GM12878 (cell line): ENCODE data around the gene MYO1D. TPM values are rescaled to one million over a fixed set of nuclear protein-coding genes. Genes with fewer than 3 reads are reported as not detected.
A peak's percentile ranks its signal among the peaks of the same experiment; 100 is the strongest.

Experiments used
- CBFB ChIP-seq: IDR thresholded peaks from 2 replicates; pipeline ENCODE4 v1.6.1; 2016; ENCODE audit warnings: antibody characterized with exemption, low read depth
- CBX3 ChIP-seq: fragments of 200-600 bp; sonication (generic); IDR thresholded peaks from 2 replicates; pipeline ENCODE4 v1.6.1; 2016; ENCODE audit warnings: low read depth, borderline replicate concordance
- CHD2 ChIP-seq: IDR thresholded peaks from 2 replicates; pipeline ENCODE4 v1.6.1; 2011; ENCODE audit warnings: low read depth, low read length, improper control_type of control experiment, borderline replicate concordance
- EGR1 ChIP-seq, 2 experiments: IDR thresholded peaks; 1 replicate in 1 of 2; 2 replicates in 1 of 2; pipeline ENCODE4 v1.6.1; 2011 to 2012; ENCODE audit warnings: low read depth in 2 of 2, low read length in 2 of 2, borderline replicate concordance in 1 of 2, mild to moderate bottlenecking in 1 of 2, moderate library complexity in 1 of 2
- EZH2 ChIP-seq: IDR thresholded peaks from 2 replicates; pipeline ENCODE4 v1.6.1; 2012; ENCODE audit warnings: low read depth, mild to moderate bottlenecking, control low read depth, inconsistent platforms, low read length, borderline replicate concordance; ENCODE audit not compliant: control insufficient read depth
- HDGF ChIP-seq: fragments of 450-650 bp; IDR thresholded peaks from 2 replicates; pipeline ENCODE4 v1.6.1; 2016; ENCODE audit warnings: antibody characterized with exemption
- IRF4 ChIP-seq: IDR thresholded peaks from 2 replicates; pipeline ENCODE4 v1.6.1; 2011; ENCODE audit warnings: low read depth, low read length
- PAX5 ChIP-seq: IDR thresholded peaks from 2 replicates; pipeline ENCODE4 v1.6.1; 2011; ENCODE audit warnings: low read depth, low read length, borderline replicate concordance
- PML ChIP-seq: IDR thresholded peaks from 2 replicates; pipeline ENCODE4 v1.6.1; 2012; ENCODE audit warnings: low read length, inconsistent platforms
- POLR2AphosphoS2 ChIP-seq: IDR thresholded peaks from 2 replicates; pipeline ENCODE4 v1.6.1; 2011; ENCODE audit warnings: low read depth, mild to moderate bottlenecking, low read length, improper control_type of control experiment, moderate library complexity
- SP1 ChIP-seq: IDR thresholded peaks from one replicate; pipeline ENCODE4 v1.6.1; 2011; ENCODE audit warnings: low read depth, low read length
- TAF1 ChIP-seq: IDR thresholded peaks from 2 replicates; pipeline ENCODE4 v1.6.1; 2011; ENCODE audit warnings: mild to moderate bottlenecking, low read depth, low read length, borderline replicate concordance
- ZNF24 ChIP-seq: fragments of 450-650 bp; IDR thresholded peaks from 2 replicates; pipeline ENCODE4 v1.6.1; 2017; ENCODE audit warnings: antibody characterized with exemption, mild to moderate bottlenecking
- ZNF274 ChIP-seq: IDR thresholded peaks from one replicate; pipeline ENCODE4 v1.8.0; 2011; ENCODE audit not compliant: insufficient read length, insufficient read depth
- polyA plus RNA-seq, 11 experiments: library from polyadenylated mRNA; depleted of rRNA in 4 of 11; unstranded in 6 of 11; stranded (reverse) in 5 of 11; fragments of >200 nt; fragmentation: Nextera tagmentation in 4 of 11; fragmentation: Illumina TruSeq in 1 of 11; extraction: Ambion mirVana in 4 of 11; extraction: Trizol in 1 of 11; gene quantifications; 1 replicate in 1 of 11; 2 replicates in 10 of 11; pipeline versions ENCODE4 v1.2.1 to v1.2.3, GENCODE V29; 2011 to 2016; ENCODE audit warnings: inconsistent platforms in 2 of 11, missing spikeins in 2 of 11, low read depth in 1 of 11
- total RNA-seq, 4 experiments: library from RNA; depleted of rRNA in 3 of 4; stranded (reverse); fragments of >200 nt in 3 of 4; fragmentation: Illumina TruSeq in 1 of 4; extraction: Trizol in 1 of 4; gene quantifications; 2 replicates each; pipeline versions ENCODE4 v1.2.1 to v1.2.3, GENCODE V29; 2013 to 2021
- TF ChIP-seq, protein P1 (sequence below): fragments of 450-650 bp; IDR thresholded peaks from 2 replicates; pipeline ENCODE4 v1.6.1; 2016; ENCODE audit warnings: mild to moderate bottlenecking, moderate library complexity, borderline replicate concordance
- TF ChIP-seq, protein P2 (sequence below): IDR thresholded peaks from 2 replicates; pipeline ENCODE4 v1.6.1; 2011; ENCODE audit warnings: mild to moderate bottlenecking, low read depth, low read length, moderate library complexity; ENCODE audit not compliant: insufficient replicate concordance
- TF ChIP-seq, protein P3 (sequence below): fragments of 450-650 bp; IDR thresholded peaks from 2 replicates; pipeline ENCODE4 v1.6.1; 2017; ENCODE audit warnings: mild to moderate bottlenecking, moderate library complexity
- TF ChIP-seq, protein P4 (sequence below), 3 experiments: IDR thresholded peaks in 2 of 3; conservative IDR thresholded peaks in 1 of 3; 2 replicates each; pipeline ENCODE4 v1.5.1; 2011; ENCODE audit warnings: low read depth in 3 of 3, low read length in 3 of 3, mild to moderate bottlenecking in 3 of 3, control low read depth in 2 of 3, moderate library complexity in 2 of 3, inconsistent platforms in 1 of 3, mixed read lengths in 1 of 3; ENCODE audit not compliant: control insufficient read depth in 2 of 3, insufficient read depth in 1 of 3; ENCODE audit errors: extremely low read depth in 1 of 3

Gene MYO1D
- total and polyA plus RNA-seq, 10 of the 15 experiments (the other 5 are each of a cell fraction or from before 2014, with no cell fraction given), result 1.8 to 37.7 (median 25.4) TPM

DNA sequence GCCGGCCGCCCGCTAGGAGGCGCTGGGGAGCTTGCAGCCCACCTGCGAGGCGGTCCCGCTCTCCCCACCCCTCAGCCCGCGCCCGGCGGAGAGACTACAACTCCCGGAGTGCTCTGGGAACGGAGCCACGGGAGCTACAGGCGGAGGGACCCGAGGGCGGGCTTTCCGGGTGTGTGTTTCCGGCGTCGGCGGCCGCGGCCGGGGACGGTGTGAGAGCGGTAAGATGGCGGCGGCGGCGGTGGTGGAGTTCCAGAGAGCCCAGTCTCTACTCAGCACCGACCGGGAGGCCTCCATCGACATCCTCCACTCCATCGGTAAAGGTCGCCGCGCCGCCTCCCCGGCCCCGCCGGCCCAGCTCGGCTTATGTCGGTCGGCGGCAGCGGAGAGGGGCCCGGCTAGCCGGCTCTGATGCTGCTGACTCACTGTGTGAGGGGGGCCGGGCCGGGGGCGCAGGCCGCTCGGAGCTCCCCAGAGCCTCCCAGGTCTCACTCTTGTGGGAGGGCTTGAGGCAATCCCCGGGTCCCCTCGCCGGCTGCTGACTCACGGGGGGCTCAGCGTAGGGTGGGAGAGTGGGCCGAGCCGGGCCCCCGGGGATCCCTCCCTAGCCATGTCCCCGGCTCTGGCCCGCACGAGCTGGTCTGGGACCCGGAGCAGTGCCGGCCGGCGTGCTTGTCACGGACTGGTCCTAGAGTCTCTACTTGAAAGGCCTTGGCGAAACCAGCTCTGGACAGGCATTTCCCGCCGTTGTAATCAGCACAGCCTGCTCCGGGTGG lies 432.4 kb downstream of the MYO1D start, which contains the start of gene PSMD11 (continued):
- TF ChIP-seq, protein P1, sequence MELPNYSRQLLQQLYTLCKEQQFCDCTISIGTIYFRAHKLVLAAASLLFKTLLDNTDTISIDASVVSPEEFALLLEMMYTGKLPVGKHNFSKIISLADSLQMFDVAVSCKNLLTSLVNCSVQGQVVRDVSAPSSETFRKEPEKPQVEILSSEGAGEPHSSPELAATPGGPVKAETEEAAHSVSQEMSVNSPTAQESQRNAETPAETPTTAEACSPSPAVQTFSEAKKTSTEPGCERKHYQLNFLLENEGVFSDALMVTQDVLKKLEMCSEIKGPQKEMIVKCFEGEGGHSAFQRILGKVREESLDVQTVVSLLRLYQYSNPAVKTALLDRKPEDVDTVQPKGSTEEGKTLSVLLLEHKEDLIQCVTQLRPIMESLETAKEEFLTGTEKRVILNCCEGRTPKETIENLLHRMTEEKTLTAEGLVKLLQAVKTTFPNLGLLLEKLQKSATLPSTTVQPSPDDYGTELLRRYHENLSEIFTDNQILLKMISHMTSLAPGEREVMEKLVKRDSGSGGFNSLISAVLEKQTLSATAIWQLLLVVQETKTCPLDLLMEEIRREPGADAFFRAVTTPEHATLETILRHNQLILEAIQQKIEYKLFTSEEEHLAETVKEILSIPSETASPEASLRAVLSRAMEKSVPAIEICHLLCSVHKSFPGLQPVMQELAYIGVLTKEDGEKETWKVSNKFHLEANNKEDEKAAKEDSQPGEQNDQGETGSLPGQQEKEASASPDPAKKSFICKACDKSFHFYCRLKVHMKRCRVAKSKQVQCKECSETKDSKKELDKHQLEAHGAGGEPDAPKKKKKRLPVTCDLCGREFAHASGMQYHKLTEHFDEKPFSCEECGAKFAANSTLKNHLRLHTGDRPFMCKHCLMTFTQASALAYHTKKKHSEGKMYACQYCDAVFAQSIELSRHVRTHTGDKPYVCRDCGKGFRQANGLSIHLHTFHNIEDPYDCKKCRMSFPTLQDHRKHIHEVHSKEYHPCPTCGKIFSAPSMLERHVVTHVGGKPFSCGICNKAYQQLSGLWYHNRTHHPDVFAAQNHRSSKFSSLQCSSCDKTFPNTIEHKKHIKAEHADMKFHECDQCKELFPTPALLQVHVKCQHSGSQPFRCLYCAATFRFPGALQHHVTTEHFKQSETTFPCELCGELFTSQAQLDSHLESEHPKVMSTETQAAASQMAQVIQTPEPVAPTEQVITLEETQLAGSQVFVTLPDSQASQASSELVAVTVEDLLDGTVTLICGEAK, result peak; percentile 98
- TF ChIP-seq TAF1, result peak; percentile 92
- TF ChIP-seq HDGF, result 0 out of 2 replicates have a peak, but pooled peaks have one; percentile 30
- TF ChIP-seq, protein P2, sequence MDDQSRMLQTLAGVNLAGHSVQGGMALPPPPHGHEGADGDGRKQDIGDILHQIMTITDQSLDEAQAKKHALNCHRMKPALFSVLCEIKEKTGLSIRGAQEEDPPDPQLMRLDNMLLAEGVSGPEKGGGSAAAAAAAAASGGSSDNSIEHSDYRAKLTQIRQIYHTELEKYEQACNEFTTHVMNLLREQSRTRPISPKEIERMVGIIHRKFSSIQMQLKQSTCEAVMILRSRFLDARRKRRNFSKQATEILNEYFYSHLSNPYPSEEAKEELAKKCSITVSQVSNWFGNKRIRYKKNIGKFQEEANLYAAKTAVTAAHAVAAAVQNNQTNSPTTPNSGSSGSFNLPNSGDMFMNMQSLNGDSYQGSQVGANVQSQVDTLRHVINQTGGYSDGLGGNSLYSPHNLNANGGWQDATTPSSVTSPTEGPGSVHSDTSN, result no peak
- no peak for TF ChIP-seq PML
- TF ChIP-seq, protein P3, sequence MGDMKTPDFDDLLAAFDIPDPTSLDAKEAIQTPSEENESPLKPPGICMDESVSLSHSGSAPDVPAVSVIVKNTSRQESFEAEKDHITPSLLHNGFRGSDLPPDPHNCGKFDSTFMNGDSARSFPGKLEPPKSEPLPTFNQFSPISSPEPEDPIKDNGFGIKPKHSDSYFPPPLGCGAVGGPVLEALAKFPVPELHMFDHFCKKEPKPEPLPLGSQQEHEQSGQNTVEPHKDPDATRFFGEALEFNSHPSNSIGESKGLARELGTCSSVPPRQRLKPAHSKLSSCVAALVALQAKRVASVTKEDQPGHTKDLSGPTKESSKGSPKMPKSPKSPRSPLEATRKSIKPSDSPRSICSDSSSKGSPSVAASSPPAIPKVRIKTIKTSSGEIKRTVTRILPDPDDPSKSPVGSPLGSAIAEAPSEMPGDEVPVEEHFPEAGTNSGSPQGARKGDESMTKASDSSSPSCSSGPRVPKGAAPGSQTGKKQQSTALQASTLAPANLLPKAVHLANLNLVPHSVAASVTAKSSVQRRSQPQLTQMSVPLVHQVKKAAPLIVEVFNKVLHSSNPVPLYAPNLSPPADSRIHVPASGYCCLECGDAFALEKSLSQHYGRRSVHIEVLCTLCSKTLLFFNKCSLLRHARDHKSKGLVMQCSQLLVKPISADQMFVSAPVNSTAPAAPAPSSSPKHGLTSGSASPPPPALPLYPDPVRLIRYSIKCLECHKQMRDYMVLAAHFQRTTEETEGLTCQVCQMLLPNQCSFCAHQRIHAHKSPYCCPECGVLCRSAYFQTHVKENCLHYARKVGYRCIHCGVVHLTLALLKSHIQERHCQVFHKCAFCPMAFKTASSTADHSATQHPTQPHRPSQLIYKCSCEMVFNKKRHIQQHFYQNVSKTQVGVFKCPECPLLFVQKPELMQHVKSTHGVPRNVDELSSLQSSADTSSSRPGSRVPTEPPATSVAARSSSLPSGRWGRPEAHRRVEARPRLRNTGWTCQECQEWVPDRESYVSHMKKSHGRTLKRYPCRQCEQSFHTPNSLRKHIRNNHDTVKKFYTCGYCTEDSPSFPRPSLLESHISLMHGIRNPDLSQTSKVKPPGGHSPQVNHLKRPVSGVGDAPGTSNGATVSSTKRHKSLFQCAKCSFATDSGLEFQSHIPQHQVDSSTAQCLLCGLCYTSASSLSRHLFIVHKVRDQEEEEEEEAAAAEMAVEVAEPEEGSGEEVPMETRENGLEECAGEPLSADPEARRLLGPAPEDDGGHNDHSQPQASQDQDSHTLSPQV, result 0 out of 2 replicates have a peak, but pooled peaks have one; percentile 66
- peak; percentile 42 to 55; a peak in 2 of 3 replicates for TF ChIP-seq EGR1 (IDR thresholded peaks at IDR 0.05; ENCODE audit: borderline replicate concordance in 1 of 2, low read depth in 2 of 2, low read length in 2 of 2)
- no peak for TF ChIP-seq IRF4
- TF ChIP-seq, protein P4, sequence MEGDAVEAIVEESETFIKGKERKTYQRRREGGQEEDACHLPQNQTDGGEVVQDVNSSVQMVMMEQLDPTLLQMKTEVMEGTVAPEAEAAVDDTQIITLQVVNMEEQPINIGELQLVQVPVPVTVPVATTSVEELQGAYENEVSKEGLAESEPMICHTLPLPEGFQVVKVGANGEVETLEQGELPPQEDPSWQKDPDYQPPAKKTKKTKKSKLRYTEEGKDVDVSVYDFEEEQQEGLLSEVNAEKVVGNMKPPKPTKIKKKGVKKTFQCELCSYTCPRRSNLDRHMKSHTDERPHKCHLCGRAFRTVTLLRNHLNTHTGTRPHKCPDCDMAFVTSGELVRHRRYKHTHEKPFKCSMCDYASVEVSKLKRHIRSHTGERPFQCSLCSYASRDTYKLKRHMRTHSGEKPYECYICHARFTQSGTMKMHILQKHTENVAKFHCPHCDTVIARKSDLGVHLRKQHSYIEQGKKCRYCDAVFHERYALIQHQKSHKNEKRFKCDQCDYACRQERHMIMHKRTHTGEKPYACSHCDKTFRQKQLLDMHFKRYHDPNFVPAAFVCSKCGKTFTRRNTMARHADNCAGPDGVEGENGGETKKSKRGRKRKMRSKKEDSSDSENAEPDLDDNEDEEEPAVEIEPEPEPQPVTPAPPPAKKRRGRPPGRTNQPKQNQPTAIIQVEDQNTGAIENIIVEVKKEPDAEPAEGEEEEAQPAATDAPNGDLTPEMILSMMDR (IDR thresholded peaks at IDR 0.05 in 2 of 3, conservative IDR thresholded peaks at IDR 0.05 in 1 of 3; ENCODE audit: control insufficient read depth in 2 of 3, extremely low read depth in 1 of 3, insufficient read depth in 1 of 3, low read depth in 3 of 3, low read length in 3 of 3), result peak; percentile 91 to 97 (median 92)
- no peak for TF ChIP-seq PAX5
- TF ChIP-seq CBX3, result no peak
- TF ChIP-seq ZNF24, result 0 out of 2 replicates have a peak, but pooled peaks have one; percentile 26
- peak; percentile 82; the same call in 1 of the 2 replicates for TF ChIP-seq CHD2
- peak; percentile 72 for TF ChIP-seq SP1
- TF ChIP-seq ZNF274, result no peak
- no peak for TF ChIP-seq EZH2
- TF ChIP-seq CBFB, result no peak
- TF ChIP-seq POLR2AphosphoS2, result no peak
